Activated naive CD4-positive, alpha-beta T cell treated with anti-CD3 and anti-CD28 coated beads for 36 hours (primary cell): Measurements from ENCODE around the gene DBX2. TPM values are rescaled to one million over a fixed set of nuclear protein-coding genes. Genes with fewer than 3 reads are reported as not detected.
A peak's percentile ranks its signal among the peaks of the same experiment; 100 is the strongest.
"Not testable (repeated sequence)": the region's sequence is repeated elsewhere in the genome, so short reads cannot be mapped to it uniquely, and the experiment has no call there.

Experiments used
- CTCF ChIA-PET: fragments of 350-600 bp; sonication (Branson Sonifier 250); formaldehyde crosslinking; loops from one replicate; lab custom pipeline; 2021; ENCODE audit warnings: antibody characterized with exemption; lab: Charles Lee
- DNase-seq: peaks from one replicate; pipeline ENCODE4 v3.0.0-alpha.2; 2020
- H3K27ac Mint-ChIP-seq: one replicate; pipeline ENCODE4 v1.8.0; 2021; ENCODE audit warnings: mild to moderate bottlenecking, mixed read lengths
- H3K27me3 Mint-ChIP-seq: one replicate; pipeline ENCODE4 v1.8.0; 2021; ENCODE audit warnings: low read depth, mixed read lengths
- H3K36me3 Mint-ChIP-seq: one replicate; pipeline ENCODE4 v1.8.0; 2021; ENCODE audit warnings: low read depth, mixed read lengths
- H3K4me1 Mint-ChIP-seq: one replicate; pipeline ENCODE4 v1.8.0; 2021; ENCODE audit warnings: low read depth, mixed read lengths
- H3K4me3 Mint-ChIP-seq: one replicate; pipeline ENCODE4 v1.8.0; 2021; ENCODE audit warnings: mild to moderate bottlenecking, moderate library complexity, mixed read lengths
- H3K9me3 Mint-ChIP-seq: one replicate; pipeline ENCODE4 v1.8.0; 2021; ENCODE audit warnings: mixed read lengths
- intact Hi-C: fragments of 100-400 bp; cut with micrococcal nuclease; formaldehyde crosslinking; loops from one replicate; pipeline ENCODE4 v1.15.1; 2023
- total RNA-seq, 2 experiments: library from RNA; stranded (reverse); gene quantifications; one replicate each; pipeline ENCODE4 v1.2.3, GENCODE V29; 2021

DBX2 gene
- total RNA-seq: not detected

DNA sequence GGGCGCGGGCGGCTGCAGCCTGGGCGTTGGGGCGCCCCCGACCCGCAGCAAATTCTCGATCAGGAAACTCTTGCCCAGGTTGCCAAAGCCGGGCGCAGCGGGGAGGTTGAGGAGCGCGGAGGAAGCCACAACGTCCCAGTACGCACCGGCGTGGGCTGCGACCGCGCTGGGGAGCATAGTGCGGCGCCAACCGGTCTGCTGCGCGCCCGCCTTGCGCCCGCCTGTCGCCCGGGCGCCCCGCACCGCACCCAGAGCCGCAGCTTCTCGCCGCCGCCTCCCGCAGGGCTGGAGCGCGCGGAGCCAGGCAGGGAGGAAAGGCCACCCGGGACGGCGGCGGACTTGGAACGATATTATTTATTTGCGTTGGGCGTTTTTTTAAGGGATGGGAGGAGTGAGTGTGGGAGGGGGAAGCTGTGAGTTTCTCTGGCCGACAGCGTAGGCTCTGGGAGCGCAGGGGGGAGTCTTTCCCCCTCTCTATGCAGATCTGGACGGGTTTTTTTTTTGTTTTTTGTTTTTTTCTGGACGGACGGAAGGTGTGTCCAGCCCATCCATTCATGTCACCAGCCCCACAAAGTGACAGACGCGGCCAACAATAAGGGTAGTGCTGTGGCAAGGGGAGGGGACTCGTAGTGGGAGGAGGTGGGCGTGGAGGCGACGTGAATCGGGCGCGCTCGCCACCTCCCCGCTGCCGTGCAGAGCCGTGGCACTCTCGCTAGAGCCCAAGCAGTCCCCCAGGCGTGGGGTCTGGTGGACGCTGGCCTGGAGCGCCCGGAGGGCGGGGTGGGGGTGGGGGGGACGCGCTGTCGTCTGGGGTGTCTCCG lies at the start of gene DBX2:
TSS of gene DBX2 (minus strand) at position 349 of the 821 bp plus-strand sequence. CDS start at position 177, 172 bp downstream.
- intact Hi-C loops: no loop called here
- Mint-ChIP-seq H3K27ac (no peak within 1 kb of the TSS), H3K4me3 (peak within 1 kb of the TSS; percentile 14), H3K9me3 (no peaks in the 10 kb centered on the region), H3K36me3 (no peaks in the 10 kb centered on the region), H3K4me1 (peaks cover 7% of the 10 kb centered on the region), H3K27me3 (peaks cover 43% of the 10 kb centered on the region)
- DNase-seq: no peak
- CTCF ChIA-PET: no interaction called here

DNA sequence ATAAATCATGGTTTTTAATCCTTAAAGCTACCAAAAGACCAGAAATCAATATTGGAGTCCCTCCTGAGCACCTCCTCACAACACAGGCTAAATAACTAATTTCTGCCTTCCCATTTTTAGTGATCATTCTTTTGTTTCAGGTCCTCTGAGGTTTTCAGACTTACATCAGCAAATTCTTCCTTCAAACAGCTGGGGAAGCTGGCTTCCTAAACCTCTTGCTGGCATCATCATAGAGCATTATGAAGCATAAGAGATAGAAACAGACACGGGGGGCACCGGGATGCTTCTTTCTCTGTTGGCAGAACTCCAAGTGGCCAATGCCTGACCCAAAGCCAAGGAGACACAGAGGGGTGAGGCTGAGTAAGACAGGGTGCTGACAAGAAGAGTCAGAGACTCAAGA lies 47.9 kb upstream of the DBX2 start:
- CTCF ChIA-PET: interaction anchor here (0.8 kb wide), 1 partner anchor 34 kb away, joined by 4 read pairs; no protein-coding TSS in a partner anchor
- Mint-ChIP-seq H3K36me3 (no peaks in the 10 kb centered on the region), H3K4me1 (no peaks in the 10 kb centered on the region), H3K27me3 (peaks cover 18% of the 10 kb centered on the region), H3K9me3 (no peaks in the 10 kb centered on the region), H3K4me3 (no peak overlapping the region), H3K27ac (no peak overlapping the region)
- intact Hi-C loops: no loop called here
- DNase-seq: no peak

DNA sequence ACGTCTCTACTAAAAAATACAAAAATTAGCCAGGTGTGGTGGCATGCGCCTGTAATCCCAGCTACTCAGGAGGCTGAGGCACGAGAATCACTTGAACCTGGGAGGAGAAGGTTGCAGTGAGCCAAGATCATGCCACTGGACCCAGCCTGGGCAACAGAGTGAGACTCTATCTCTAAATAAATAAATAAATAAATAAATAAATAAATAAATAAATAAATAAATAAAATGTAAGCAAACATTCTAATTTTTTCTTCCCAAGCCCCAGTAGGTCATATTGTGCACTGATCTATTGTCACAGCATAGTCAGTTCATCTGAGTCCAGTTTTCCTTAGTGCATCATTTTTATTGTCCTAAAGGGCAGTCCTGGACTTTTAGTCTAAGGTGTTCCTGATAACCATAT lies 44.5 kb upstream of the DBX2 start:
- H3K27ac Mint-ChIP-seq, H3K36me3 Mint-ChIP-seq, H3K4me1 Mint-ChIP-seq, intact Hi-C loops, H3K9me3 Mint-ChIP-seq, CTCF ChIA-PET, H3K4me3 Mint-ChIP-seq, DNase-seq: not testable (repeated sequence)
- H3K27me3 Mint-ChIP-seq: peaks cover 22% of the 10 kb centered on the region

- CTCF ChIA-PET: no interaction called here
- Mint-ChIP-seq H3K4me3 (no peak overlapping the region), H3K9me3 (no peaks in the 10 kb centered on the region), H3K27me3 (peaks cover 25% of the 10 kb centered on the region), H3K36me3 (no peaks in the 10 kb centered on the region), H3K27ac (no peak overlapping the region), H3K4me1 (no peaks in the 10 kb centered on the region)
- DNase-seq: no peak
- intact Hi-C loops: no loop called here
Measured at GRCh38 chr12:45093051-45093450, 42.2 kb upstream of the DBX2 start.

- Mint-ChIP-seq H3K36me3 (no peaks in the 10 kb centered on the region), H3K4me3 (no peak overlapping the region)
- CTCF ChIA-PET: no interaction called here
Measured at GRCh38 chr12:45089411-45090075, 38.6 kb upstream of the DBX2 start.

DNA sequence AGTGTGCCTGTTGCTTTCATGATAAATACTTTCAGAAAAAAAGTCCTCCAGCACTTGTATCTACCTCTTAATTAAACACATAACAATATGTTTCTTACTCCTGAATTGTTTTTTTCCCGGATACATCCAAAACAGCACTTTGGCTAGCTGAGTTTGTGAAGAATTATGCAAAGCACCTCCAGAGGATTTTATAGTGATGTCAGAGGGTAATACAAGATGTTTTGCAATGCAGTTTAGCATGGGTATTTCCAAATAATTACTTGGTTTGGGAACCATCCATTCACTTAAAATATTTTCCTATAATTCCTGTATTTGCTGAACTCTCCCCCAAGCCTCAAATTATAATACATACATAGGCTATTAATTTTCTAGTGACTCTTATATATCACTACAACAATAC lies 37.7 kb upstream of the DBX2 start:
- H3K4me3 Mint-ChIP-seq: no peak overlapping the region
- intact Hi-C loops: no loop called here
- no peak overlapping the region for H3K27ac Mint-ChIP-seq
- CTCF ChIA-PET: interaction anchor here (0.6 to 0.7 kb wide), 2 partner anchors 15 to 114 kb away, joined by 3 to 4 read pairs; no protein-coding TSS in a partner anchor
- no peaks in the 10 kb centered on the region for H3K36me3 Mint-ChIP-seq
- no peaks in the 10 kb centered on the region for H3K4me1 Mint-ChIP-seq
- H3K9me3 Mint-ChIP-seq: peaks cover 5% of the 10 kb centered on the region
- H3K27me3 Mint-ChIP-seq: peaks cover 20% of the 10 kb centered on the region
- no peak for DNase-seq

More at GRCh38 chr12:45089411-45090075, 38.6 kb upstream of the DBX2 start:
- Mint-ChIP-seq H3K27ac (no peak overlapping the region), H3K4me1 (no peaks in the 10 kb centered on the region), H3K27me3 (peaks cover 22% of the 10 kb centered on the region), H3K9me3 (peaks cover 5% of the 10 kb centered on the region)
- DNase-seq: no peak
- intact Hi-C loops: no loop called here

DNA sequence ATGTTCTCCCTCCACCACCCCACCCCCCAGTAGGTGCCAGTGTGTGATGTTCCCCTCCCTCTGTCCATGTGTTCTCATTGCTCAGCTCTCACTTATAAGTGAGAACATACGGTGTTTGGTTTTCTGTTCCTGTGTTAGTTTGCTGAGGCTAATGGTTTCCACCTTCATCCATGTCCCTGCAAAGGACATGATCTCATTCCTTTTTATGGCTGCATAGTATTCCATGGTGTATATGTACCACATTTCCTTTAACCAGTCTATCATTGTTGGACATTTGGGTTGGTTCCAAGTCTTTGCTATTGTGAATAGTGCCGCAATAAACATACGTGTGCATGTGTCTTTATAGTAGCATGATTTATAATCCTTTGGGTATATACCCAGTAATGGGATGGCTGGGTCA lies 33.3 kb upstream of the DBX2 start:
- H3K9me3 Mint-ChIP-seq, H3K27ac Mint-ChIP-seq, H3K4me1 Mint-ChIP-seq, intact Hi-C loops, H3K4me3 Mint-ChIP-seq, H3K27me3 Mint-ChIP-seq, CTCF ChIA-PET, H3K36me3 Mint-ChIP-seq, DNase-seq: not testable (repeated sequence)

DNA sequence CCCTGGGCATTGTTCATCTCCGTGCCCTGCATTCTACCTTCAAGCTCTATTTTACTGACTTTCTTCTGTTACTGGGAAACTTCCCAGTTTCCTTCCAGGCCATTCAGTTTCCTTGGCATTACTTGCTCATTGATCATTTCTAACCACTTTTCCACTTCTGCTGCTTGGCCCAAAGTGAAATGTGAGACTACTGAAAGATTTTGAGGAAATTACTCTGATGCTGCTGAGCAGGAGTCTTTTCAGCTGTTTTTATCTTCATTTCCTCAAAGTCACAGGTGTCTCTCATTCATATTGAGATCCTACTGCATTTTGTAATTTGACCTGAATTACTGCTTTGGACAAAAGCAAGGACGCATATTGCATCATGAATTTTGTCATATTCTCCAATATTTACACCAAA lies 26.4 kb upstream of the DBX2 start:
- H3K9me3 Mint-ChIP-seq: no peaks in the 10 kb centered on the region
- intact Hi-C loops: no loop called here
- H3K36me3 Mint-ChIP-seq: no peaks in the 10 kb centered on the region
- no peak for DNase-seq
- H3K4me3 Mint-ChIP-seq: no peak overlapping the region
- CTCF ChIA-PET: no interaction called here
- peaks cover 4% of the 10 kb centered on the region for H3K27me3 Mint-ChIP-seq
- H3K27ac Mint-ChIP-seq: no peak overlapping the region
- H3K4me1 Mint-ChIP-seq: no peaks in the 10 kb centered on the region

DNA sequence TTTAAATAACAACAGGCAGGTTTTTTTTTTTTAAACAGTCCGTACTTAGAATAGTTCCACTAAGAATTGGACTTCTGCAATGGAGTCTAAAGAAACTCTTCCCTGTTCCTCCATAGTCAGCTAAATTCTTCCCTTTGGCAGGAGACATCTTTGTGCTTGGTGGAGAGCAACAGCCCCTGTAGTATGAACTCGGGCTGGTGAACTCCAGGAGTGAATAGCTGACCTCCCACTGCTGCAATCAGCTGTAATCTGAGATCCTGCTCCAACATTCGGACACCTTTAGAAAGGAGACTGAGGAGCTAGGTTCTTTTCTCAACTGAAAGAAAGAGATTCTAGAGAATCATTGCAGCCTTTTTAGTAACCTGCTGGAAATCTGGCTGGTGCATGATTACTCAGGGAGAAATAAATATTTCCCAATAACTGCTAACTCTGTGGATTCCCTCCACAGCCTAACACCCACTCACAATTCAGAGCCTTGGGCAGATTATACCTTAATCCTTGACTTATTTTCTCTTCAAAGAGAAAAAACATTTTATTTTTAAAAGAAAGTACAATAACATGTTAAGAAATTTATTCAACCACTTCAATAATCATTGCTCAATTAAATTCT lies 25.6 kb upstream of the DBX2 start:
- intact Hi-C loops: no loop called here
- no peaks in the 10 kb centered on the region for H3K36me3 Mint-ChIP-seq
- DNase-seq: no peak
- peaks cover 4% of the 10 kb centered on the region for H3K27me3 Mint-ChIP-seq
- H3K27ac Mint-ChIP-seq: no peak overlapping the region
- CTCF ChIA-PET: no interaction called here
- no peak overlapping the region for H3K4me3 Mint-ChIP-seq
- no peaks in the 10 kb centered on the region for H3K9me3 Mint-ChIP-seq
- no peaks in the 10 kb centered on the region for H3K4me1 Mint-ChIP-seq

GRCh38 chr12:45075587-45076282 lies 24.8 kb upstream of the DBX2 start:
- CTCF ChIA-PET: no interaction called here

DNA sequence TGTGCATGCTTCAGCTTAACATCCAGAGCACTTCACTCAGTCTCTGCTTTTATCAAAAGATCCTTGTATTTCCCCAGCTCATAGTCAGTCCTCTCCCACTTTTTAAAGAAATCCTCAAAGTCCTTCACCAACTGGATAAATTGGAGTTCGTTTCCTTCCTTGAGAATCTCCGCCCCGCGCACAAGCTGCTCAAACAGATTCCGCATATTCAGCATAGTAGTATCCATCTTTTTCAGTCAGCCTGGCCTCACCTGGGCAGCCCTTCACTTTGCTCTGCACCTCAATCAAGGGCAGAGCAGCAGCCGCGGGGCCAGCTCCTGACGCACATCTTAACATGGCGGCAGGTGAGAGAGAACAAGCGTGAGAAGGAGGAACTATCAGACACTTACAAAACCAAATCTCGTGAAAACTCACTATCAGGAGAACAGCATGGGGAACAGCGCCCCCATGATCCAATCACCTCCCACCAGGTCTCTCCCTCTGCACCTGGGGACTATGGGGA lies 14.3 kb upstream of the DBX2 start:
- DNase-seq: no peak
- Mint-ChIP-seq H3K4me3 (no peak overlapping the region), H3K27me3 (peaks cover 13% of the 10 kb centered on the region), H3K4me1 (no peaks in the 10 kb centered on the region), H3K36me3 (no peaks in the 10 kb centered on the region), H3K27ac (no peak overlapping the region), H3K9me3 (peaks cover 12% of the 10 kb centered on the region)
- CTCF ChIA-PET: no interaction called here
- intact Hi-C loops: no loop called here

More at GRCh38 chr12:45075587-45076282, 24.8 kb upstream of the DBX2 start:
- H3K27ac Mint-ChIP-seq: no peak overlapping the region
- no peak for DNase-seq
- H3K4me1 Mint-ChIP-seq: no peaks in the 10 kb centered on the region
- H3K27me3 Mint-ChIP-seq: peaks cover 4% of the 10 kb centered on the region
- no peaks in the 10 kb centered on the region for H3K9me3 Mint-ChIP-seq
- no peaks in the 10 kb centered on the region for H3K36me3 Mint-ChIP-seq
- H3K4me3 Mint-ChIP-seq: no peak overlapping the region
- intact Hi-C loops: no loop called here

DNA sequence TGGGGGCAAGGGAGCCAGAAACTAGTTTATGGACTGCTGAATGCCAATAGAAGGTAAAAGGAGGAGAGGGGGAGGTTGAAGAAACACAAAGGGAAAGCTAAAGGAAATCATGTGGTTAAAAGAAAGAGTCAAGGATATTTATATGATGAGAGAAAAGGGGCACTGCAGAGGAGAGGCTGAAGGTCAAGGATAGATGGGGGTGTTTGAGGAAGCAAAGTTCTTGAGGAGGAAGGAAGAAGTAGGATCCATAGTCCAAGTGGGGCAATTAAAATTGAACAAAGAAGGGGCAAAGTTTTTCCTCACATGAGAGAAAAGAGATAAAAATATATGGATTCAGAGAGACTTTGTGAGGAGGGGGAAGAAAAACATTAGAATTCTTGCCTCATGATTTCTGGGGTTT lies 10.1 kb upstream of the DBX2 start:
- no peaks in the 10 kb centered on the region for H3K4me1 Mint-ChIP-seq
- intact Hi-C loops: no loop called here
- no peaks in the 10 kb centered on the region for H3K36me3 Mint-ChIP-seq
- H3K27ac Mint-ChIP-seq: no peak overlapping the region
- DNase-seq: no peak
- CTCF ChIA-PET: interaction anchor here (0.6 kb wide), 1 partner anchor 351 kb away, joined by 5 read pairs; no protein-coding TSS in a partner anchor
- H3K4me3 Mint-ChIP-seq: no peak overlapping the region
- peaks cover 16% of the 10 kb centered on the region for H3K27me3 Mint-ChIP-seq
- peaks cover 4% of the 10 kb centered on the region for H3K9me3 Mint-ChIP-seq
